ENCODE results near the gene TMEM127. TPM values are rescaled to one million over a fixed set of nuclear protein-coding genes. Genes with fewer than 3 reads are reported as not detected.
"Not testable (repeated sequence)": the region's sequence is repeated elsewhere in the genome, so short reads cannot be mapped to it uniquely, and the experiment has no call there.

The TMEM127 gene
- total and polyA plus RNA-seq, 2 experiments from 2014 or later, result 33.6 to 44.4 TPM

- no peak overlapping the region for H2AFZ ChIP-seq
- H3K9me3 ChIP-seq (ENCODE audit: low read depth), result no peaks in the 10 kb centered on the region
- H3K27ac ChIP-seq, result no peak overlapping the region
- TF ChIP-seq, protein P1, sequence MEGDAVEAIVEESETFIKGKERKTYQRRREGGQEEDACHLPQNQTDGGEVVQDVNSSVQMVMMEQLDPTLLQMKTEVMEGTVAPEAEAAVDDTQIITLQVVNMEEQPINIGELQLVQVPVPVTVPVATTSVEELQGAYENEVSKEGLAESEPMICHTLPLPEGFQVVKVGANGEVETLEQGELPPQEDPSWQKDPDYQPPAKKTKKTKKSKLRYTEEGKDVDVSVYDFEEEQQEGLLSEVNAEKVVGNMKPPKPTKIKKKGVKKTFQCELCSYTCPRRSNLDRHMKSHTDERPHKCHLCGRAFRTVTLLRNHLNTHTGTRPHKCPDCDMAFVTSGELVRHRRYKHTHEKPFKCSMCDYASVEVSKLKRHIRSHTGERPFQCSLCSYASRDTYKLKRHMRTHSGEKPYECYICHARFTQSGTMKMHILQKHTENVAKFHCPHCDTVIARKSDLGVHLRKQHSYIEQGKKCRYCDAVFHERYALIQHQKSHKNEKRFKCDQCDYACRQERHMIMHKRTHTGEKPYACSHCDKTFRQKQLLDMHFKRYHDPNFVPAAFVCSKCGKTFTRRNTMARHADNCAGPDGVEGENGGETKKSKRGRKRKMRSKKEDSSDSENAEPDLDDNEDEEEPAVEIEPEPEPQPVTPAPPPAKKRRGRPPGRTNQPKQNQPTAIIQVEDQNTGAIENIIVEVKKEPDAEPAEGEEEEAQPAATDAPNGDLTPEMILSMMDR (IDR thresholded peaks at IDR 0.05; ENCODE audit: poor library complexity), result no peak
- TF ChIP-seq EZH2 (IDR thresholded peaks at IDR 0.05; ENCODE audit: borderline replicate concordance) (no peak), EZH2phosphoT487 (IDR thresholded peaks at IDR 0.05; ENCODE audit: low read depth, severe bottlenecking, unreplicated experiment) (no peak)
- no peaks in the 10 kb centered on the region for H4K20me1 ChIP-seq (ENCODE audit: insufficient read depth, poor library complexity, severe bottlenecking)
- no peaks in the 10 kb centered on the region for H3K27me3 ChIP-seq
- WGBS (ENCODE audit: low lambda C conversion rate, missing lambda C conversion rate), result 89% methylated on average over 3 of the region's 3 CpGs
- H3K4me2 ChIP-seq, result no peak overlapping the region
- no peaks in the 10 kb centered on the region for H3K36me3 ChIP-seq (replicated peaks; ENCODE audit: insufficient read depth, low read depth)
- H3K4me3 ChIP-seq, result no peak overlapping the region
- no peaks in the 10 kb centered on the region for H3K79me2 ChIP-seq
- no peak for DNase-seq (ENCODE audit: low spot score)
- no peaks in the 10 kb centered on the region for H3K4me1 ChIP-seq (ENCODE audit: insufficient read depth)
- no peaks in the 10 kb centered on the region for H3K9me2 ChIP-seq (replicated peaks; ENCODE audit: insufficient read depth)
Observed at GRCh38 chr2:96225016-96225533, 40.7 kb downstream of the TMEM127 start.

GRCh38 chr2:96221106-96221505, 44.7 kb downstream of the TMEM127 start:
- H3K36me3 ChIP-seq (replicated peaks; ENCODE audit: insufficient read depth, low read depth); H3K4me1 ChIP-seq (ENCODE audit: insufficient read depth); H2AFZ ChIP-seq; H3K9me3 ChIP-seq (ENCODE audit: low read depth); H3K9me2 ChIP-seq (replicated peaks; ENCODE audit: insufficient read depth); H4K20me1 ChIP-seq (ENCODE audit: insufficient read depth, poor library complexity, severe bottlenecking); H3K79me2 ChIP-seq; DNase-seq (ENCODE audit: low spot score); H3K27me3 ChIP-seq; H3K4me3 ChIP-seq; H3K27ac ChIP-seq; H3K4me2 ChIP-seq: not testable (repeated sequence)
- 83% methylated on average over 1 of the region's 1 CpG for WGBS (ENCODE audit: low lambda C conversion rate, missing lambda C conversion rate)

DNA sequence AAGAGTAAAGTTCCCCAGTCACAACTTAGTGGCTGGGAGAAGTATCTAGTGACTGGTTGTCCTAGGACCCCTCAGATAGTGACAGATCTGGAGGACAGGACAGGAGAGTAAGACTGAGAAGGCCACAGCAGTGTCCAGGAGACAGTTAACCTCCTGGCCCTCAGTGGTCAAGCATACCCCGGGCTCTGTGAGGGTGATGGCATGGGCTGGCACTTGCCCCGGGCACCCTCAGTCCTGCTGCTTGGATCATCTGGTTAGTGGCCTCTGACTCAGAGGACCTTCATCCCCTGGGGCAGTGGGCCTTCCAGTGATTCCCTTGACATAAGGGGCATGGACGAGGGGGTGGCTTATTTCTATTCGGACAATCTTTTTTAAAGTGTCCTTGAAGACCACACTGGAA, 45.8 kb downstream of the TMEM127 start:
- H3K36me3 ChIP-seq (replicated peaks; ENCODE audit: insufficient read depth, low read depth); H3K27ac ChIP-seq; H3K9me2 ChIP-seq (replicated peaks; ENCODE audit: insufficient read depth); H3K4me2 ChIP-seq; H2AFZ ChIP-seq; DNase-seq (ENCODE audit: low spot score); H3K4me1 ChIP-seq (ENCODE audit: insufficient read depth); H4K20me1 ChIP-seq (ENCODE audit: insufficient read depth, poor library complexity, severe bottlenecking); H3K9me3 ChIP-seq (ENCODE audit: low read depth); H3K4me3 ChIP-seq; H3K79me2 ChIP-seq; H3K27me3 ChIP-seq: not testable (repeated sequence)
- WGBS (ENCODE audit: low lambda C conversion rate, missing lambda C conversion rate), result 88% methylated on average over 4 of the region's 4 CpGs

DNA sequence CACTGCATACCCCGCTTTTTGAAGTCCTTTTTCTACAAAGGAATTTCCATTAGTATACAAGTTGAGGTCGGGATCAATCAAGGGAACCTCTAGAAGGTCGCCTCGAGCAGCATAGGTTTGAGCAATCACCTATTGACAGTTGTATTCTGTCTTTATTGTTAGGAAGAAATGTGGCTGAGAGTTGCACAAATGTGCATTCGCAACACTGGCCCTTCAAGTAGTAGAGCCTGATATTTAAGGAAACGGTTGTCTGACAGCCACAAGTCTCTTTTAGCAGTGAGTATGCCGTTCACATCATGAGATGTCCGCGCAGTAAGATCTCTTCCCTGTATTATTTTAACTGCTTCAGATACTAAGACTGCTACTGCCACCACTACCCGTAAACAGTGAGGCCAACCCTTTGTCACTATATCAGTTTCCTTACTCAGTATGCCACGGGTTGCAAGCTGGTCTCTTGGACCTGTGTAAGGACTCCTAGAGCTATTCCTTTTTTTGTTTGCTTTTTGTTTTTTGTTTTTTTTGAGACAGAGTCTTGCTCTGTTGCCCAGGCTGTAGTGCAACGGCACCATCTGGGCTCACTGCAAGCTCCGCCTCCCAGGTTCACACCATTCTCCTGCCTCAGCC, 47.2 kb downstream of the TMEM127 start:
- no peak for DNase-seq (ENCODE audit: low spot score)
- peaks cover 3% of the 10 kb centered on the region for H3K79me2 ChIP-seq
- no peaks in the 10 kb centered on the region for H3K27me3 ChIP-seq
- 89% methylated on average over 13 of the region's 13 CpGs for WGBS (ENCODE audit: low lambda C conversion rate, missing lambda C conversion rate)
- no peak overlapping the region for H3K4me3 ChIP-seq
- H3K9me2 ChIP-seq (replicated peaks; ENCODE audit: insufficient read depth), result no peaks in the 10 kb centered on the region
- TF ChIP-seq, protein P1 (IDR thresholded peaks at IDR 0.05; ENCODE audit: poor library complexity), result no peak
- no peak for TF ChIP-seq EZH2 (IDR thresholded peaks at IDR 0.05; ENCODE audit: borderline replicate concordance)
- no peak for TF ChIP-seq EZH2phosphoT487 (IDR thresholded peaks at IDR 0.05; ENCODE audit: low read depth, severe bottlenecking, unreplicated experiment)
- H4K20me1 ChIP-seq (ENCODE audit: insufficient read depth, poor library complexity, severe bottlenecking), result no peaks in the 10 kb centered on the region
- H3K4me2 ChIP-seq, result no peak overlapping the region
- no peaks in the 10 kb centered on the region for H3K36me3 ChIP-seq (replicated peaks; ENCODE audit: insufficient read depth, low read depth)
- no peak overlapping the region for H2AFZ ChIP-seq
- H3K27ac ChIP-seq, result no peak overlapping the region
- no peaks in the 10 kb centered on the region for H3K9me3 ChIP-seq (ENCODE audit: low read depth)
- H3K4me1 ChIP-seq (ENCODE audit: insufficient read depth), result no peaks in the 10 kb centered on the region

Measured in hepatocyte (in vitro differentiated cells).